WTC11 (cell line): ENCODE data around the gene TTC39A. TPM values are rescaled to one million over a fixed set of nuclear protein-coding genes. Genes with fewer than 3 reads are reported as not detected.

Source experiments
- ATAC-seq: fragments of 200-7000 bp; cut with Tn5 transposase; 2 replicates; pipeline ENCODE4 v1.10.0; 2021; ENCODE audit warnings: mild to moderate bottlenecking, moderate library complexity
- CTCF ChIA-PET: fragments of 300-600 bp; sonication (Branson Sonifier 250); formaldehyde crosslinking; loops from one replicate; lab custom pipeline; 2021; ENCODE audit warnings: antibody characterized with exemption; lab: Charles Lee
- POLR2A ChIA-PET: fragments of 350-600 bp; sonication (Branson Sonifier 250); formaldehyde crosslinking; loops from one replicate; lab custom pipeline; 2021; ENCODE audit warnings: antibody characterized with exemption; lab: Charles Lee
- DNase-seq: peaks from one replicate; pipeline ENCODE4 v3.0.0; 2021; ENCODE audit warnings: low spot score
- H3K27ac Mint-ChIP-seq: 2 replicates; pipeline ENCODE4 v1.8.0; 2021; ENCODE audit warnings: mixed read lengths
- H3K27me3 Mint-ChIP-seq: 2 replicates; pipeline ENCODE4 v1.8.0; 2021; ENCODE audit warnings: low read depth, mild to moderate bottlenecking, moderate library complexity, mixed read lengths
- H3K36me3 Mint-ChIP-seq: 2 replicates; pipeline ENCODE4 v1.8.0; 2021; ENCODE audit warnings: mixed read lengths
- H3K4me1 Mint-ChIP-seq: 2 replicates; pipeline ENCODE4 v1.8.0; 2022; ENCODE audit warnings: mixed read lengths
- H3K4me3 Mint-ChIP-seq: 2 replicates; pipeline ENCODE4 v1.8.0; 2021; ENCODE audit warnings: mild to moderate bottlenecking, moderate library complexity, mixed read lengths
- H3K9me3 Mint-ChIP-seq: 2 replicates; pipeline ENCODE4 v1.8.0; 2021; ENCODE audit warnings: mixed read lengths
- ATF6 ChIP-seq: sonication (generic); formaldehyde crosslinking; IDR thresholded peaks from 2 replicates; pipeline ENCODE4 v1.8.1; 2023; ENCODE audit warnings: mild to moderate bottlenecking, missing genetic modification reagents
- CDX4 ChIP-seq: fragments of 250-450 bp; sonication (Bioruptor Pico); IDR thresholded peaks from 2 replicates; pipeline ENCODE4 v1.9.0; 2021; ENCODE audit warnings: moderate library complexity, mild to moderate bottlenecking, inconsistent platforms, borderline replicate concordance
- CREM ChIP-seq: sonication (generic); formaldehyde crosslinking; IDR thresholded peaks from 2 replicates; pipeline ENCODE4 v1.8.1; 2022; ENCODE audit warnings: mild to moderate bottlenecking, missing genetic modification reagents, moderate library complexity
- ETV6 ChIP-seq: sonication (generic); formaldehyde crosslinking; IDR thresholded peaks from 2 replicates; pipeline ENCODE4 v1.8.1; 2022; ENCODE audit warnings: mild to moderate bottlenecking, missing genetic modification reagents
- FOXP1 ChIP-seq: sonication (generic); formaldehyde crosslinking; IDR thresholded peaks from 2 replicates; pipeline ENCODE4 v1.8.0; 2022; ENCODE audit warnings: missing genetic modification reagents, mild to moderate bottlenecking, moderate library complexity, borderline replicate concordance
- FOXP4 ChIP-seq: sonication (generic); formaldehyde crosslinking; IDR thresholded peaks from 2 replicates; pipeline ENCODE4 v1.8.0; 2022; ENCODE audit warnings: mild to moderate bottlenecking, missing genetic modification reagents
- GTF2I ChIP-seq: fragments of 250-450 bp; sonication (Bioruptor Pico); conservative IDR thresholded peaks from 2 replicates; pipeline ENCODE4 v1.4.0; 2021; ENCODE audit warnings: mild to moderate bottlenecking
- IRF2 ChIP-seq: sonication (generic); formaldehyde crosslinking; IDR thresholded peaks from 2 replicates; pipeline ENCODE4 v1.8.0; 2022; ENCODE audit warnings: low read depth, missing genetic modification reagents, borderline replicate concordance
- NFATC4 ChIP-seq: fragments of 250-450 bp; sonication (Bioruptor Pico); IDR thresholded peaks from 2 replicates; pipeline ENCODE4 v1.9.0; 2021; ENCODE audit warnings: mild to moderate bottlenecking
- NFE2L1 ChIP-seq: sonication (generic); formaldehyde crosslinking; IDR thresholded peaks from 2 replicates; pipeline ENCODE4 v1.8.1; 2023; ENCODE audit warnings: missing genetic modification reagents
- NR2C2 ChIP-seq: sonication (generic); formaldehyde crosslinking; IDR thresholded peaks from 2 replicates; pipeline ENCODE4 v1.8.0; 2022; ENCODE audit warnings: mild to moderate bottlenecking, missing genetic modification reagents
- PREB ChIP-seq: sonication (generic); formaldehyde crosslinking; IDR thresholded peaks from 2 replicates; pipeline ENCODE4 v1.8.1; 2022; ENCODE audit warnings: mild to moderate bottlenecking, missing genetic modification reagents, moderate library complexity, borderline replicate concordance
- PRRX2 ChIP-seq: fragments of 250-450 bp; sonication (Bioruptor Pico); IDR thresholded peaks from 2 replicates; pipeline ENCODE4 v1.8.0; 2021; ENCODE audit warnings: mild to moderate bottlenecking
- SMAD4 ChIP-seq: sonication (generic); formaldehyde crosslinking; IDR thresholded peaks from 2 replicates; pipeline ENCODE4 v1.8.0; 2022; ENCODE audit warnings: mild to moderate bottlenecking, missing genetic modification reagents
- SOX15 ChIP-seq: fragments of 250-450 bp; sonication (Bioruptor Pico); IDR thresholded peaks from 2 replicates; pipeline ENCODE4 v1.9.0; 2021; ENCODE audit warnings: mild to moderate bottlenecking
- STAT6 ChIP-seq: sonication (generic); formaldehyde crosslinking; conservative IDR thresholded peaks from 2 replicates; pipeline ENCODE4 v1.8.1; 2023; ENCODE audit warnings: mild to moderate bottlenecking, low read depth, missing genetic modification reagents, moderate library complexity
- ZBTB43 ChIP-seq: sonication (generic); formaldehyde crosslinking; IDR thresholded peaks from 2 replicates; pipeline ENCODE4 v1.8.1; 2023; ENCODE audit warnings: mild to moderate bottlenecking, missing genetic modification reagents
- ZNF281 ChIP-seq: sonication (generic); formaldehyde crosslinking; IDR thresholded peaks from 2 replicates; pipeline ENCODE4 v1.8.0; 2023; ENCODE audit warnings: mild to moderate bottlenecking, missing genetic modification reagents
- ZNF396 ChIP-seq: fragments of 250-450 bp; sonication (Bioruptor Pico); IDR thresholded peaks from 2 replicates; pipeline ENCODE4 v1.8.0; 2021; ENCODE audit warnings: mild to moderate bottlenecking, moderate library complexity, borderline replicate concordance
- ZSCAN18 ChIP-seq: fragments of 250-450 bp; sonication (Bioruptor Pico); IDR thresholded peaks from 2 replicates; pipeline ENCODE4 v2.1.2; 2022; ENCODE audit warnings: mild to moderate bottlenecking, moderate library complexity
- total RNA-seq: library from RNA; stranded (reverse); gene quantifications from 3 replicates; pipeline ENCODE4 v1.2.3, GENCODE V29; 2021

Gene TTC39A
- total RNA-seq, 1 experiment from 2014 or later, result 3.4 TPM

- TF ChIP-seq ZSCAN18 (CRISPR knock-in tag) (no peak), CDX4 (no peak), PREB (no peak)
- TF ChIP-seq, all 79 proteins: peak for 0
Measured at GRCh38 chr1:51351907-51352306, 21.5 kb upstream of the TTC39A start (continued).

GRCh38 chr1:51349862-51350261 is 19.5 kb upstream of the TTC39A start:
- no peak for TF ChIP-seq SOX15
- TF ChIP-seq ZNF281 (CRISPR knock-in tag), result no peak
- no peak for TF ChIP-seq CREM (CRISPR knock-in tag)
- TF ChIP-seq NFATC4, result no peak
- ChIA-PET POLR2A (no interaction called here), CTCF (no interaction called here)
- DNase-seq, result no peak
- Mint-ChIP-seq H3K27ac (no peak overlapping the region; the same call in 1 of the 2 replicates), H3K4me1 (no peaks in the 10 kb centered on the region), H3K27me3 (no peaks in the 10 kb centered on the region), H3K9me3 (no peaks in the 10 kb centered on the region), H3K36me3 (no peaks in the 10 kb centered on the region), H3K4me3 (no peak overlapping the region)
- no peak for ATAC-seq

- Mint-ChIP-seq H3K27ac (no peak overlapping the region), H3K4me3 (no peak overlapping the region), H3K9me3 (no peaks in the 10 kb centered on the region), H3K36me3 (no peaks in the 10 kb centered on the region), H3K27me3 (peaks cover 14% of the 10 kb centered on the region), H3K4me1 (peaks cover 10% of the 10 kb centered on the region)
- CTCF ChIA-PET, result no interaction called here
- DNase-seq, result no peak
- POLR2A ChIA-PET, result no interaction called here
- ATAC-seq, result no peak
- TF ChIP-seq ZNF396 (CRISPR knock-in tag), result no peak
- TF ChIP-seq STAT6 (CRISPR knock-in tag), result no peak
- no peak for TF ChIP-seq ETV6 (CRISPR knock-in tag)
- no peak for TF ChIP-seq PRRX2 (CRISPR knock-in tag)
- TF ChIP-seq NFATC4, result no peak
- no peak for TF ChIP-seq ZBTB43
- no peak for TF ChIP-seq NFE2L1 (CRISPR knock-in tag)
- TF ChIP-seq SMAD4 (CRISPR knock-in tag), result no peak
- TF ChIP-seq FOXP1 (CRISPR knock-in tag), result no peak
- TF ChIP-seq GTF2I (CRISPR knock-in tag), result no peak
- TF ChIP-seq NR2C2 (CRISPR knock-in tag), result no peak
- no peak for TF ChIP-seq IRF2 (CRISPR knock-in tag)
- no peak for TF ChIP-seq FOXP4 (CRISPR knock-in tag)
- no peak for TF ChIP-seq ATF6
Measured at GRCh38 chr1:51348147-51348527, 17.8 kb upstream of the TTC39A start.
